AG09319 (cell line): ENCODE measurements around the gene HPF1.

Experiments
- DNase-seq: peaks from one replicate; pipeline ENCODE4 v3.0.0-alpha.2; 2010; ENCODE audit warnings: low read depth; ENCODE audit errors: extremely low read depth
- TF ChIP-seq, protein P1 (sequence below): IDR thresholded peaks from 2 replicates; pipeline ENCODE4 v1.5.1; 2011; ENCODE audit warnings: low read depth, mild to moderate bottlenecking, inconsistent platforms, low read length, moderate library complexity

HPF1 gene

DNA sequence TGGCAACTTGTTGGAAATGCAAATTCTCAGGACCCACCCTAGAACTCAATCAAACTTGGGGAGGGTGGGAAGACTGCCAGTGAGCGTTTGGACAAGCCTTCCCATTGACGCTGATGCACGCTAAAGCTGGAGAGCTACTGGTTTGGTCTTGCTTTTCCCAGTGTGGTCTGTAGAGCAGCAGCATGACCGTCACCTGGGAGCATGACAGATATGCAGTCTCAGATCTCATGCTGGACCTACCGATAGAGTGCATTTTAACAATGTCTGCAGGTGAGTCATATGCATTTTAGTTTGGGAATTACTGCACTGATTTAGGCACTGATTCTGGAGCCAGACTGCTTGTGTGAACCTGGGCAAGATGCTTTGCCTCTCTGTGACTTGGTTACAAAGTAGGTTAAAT, 27.2 kb downstream of the HPF1 start:
- DNase-seq, result no peak

DNA sequence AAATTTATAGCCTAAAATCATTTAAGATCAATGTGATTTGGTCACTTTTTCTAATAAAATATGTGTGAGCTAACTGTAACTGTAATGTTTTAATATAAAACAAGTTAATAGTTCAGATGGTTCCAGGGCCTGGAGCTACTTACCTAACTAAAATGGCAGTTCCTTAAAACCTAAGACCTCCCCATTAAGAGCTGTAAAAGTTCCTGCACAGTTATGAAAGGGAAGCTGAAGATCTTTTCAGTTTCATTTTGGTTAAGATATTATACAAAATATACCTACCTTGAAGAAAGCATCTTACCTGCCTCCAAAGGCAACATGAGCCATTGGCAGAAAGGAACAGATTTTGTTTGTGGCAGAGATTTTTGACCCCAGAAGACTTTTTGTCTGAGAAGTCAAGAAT, 30.1 kb downstream of the HPF1 start:
- TF ChIP-seq, protein P1, sequence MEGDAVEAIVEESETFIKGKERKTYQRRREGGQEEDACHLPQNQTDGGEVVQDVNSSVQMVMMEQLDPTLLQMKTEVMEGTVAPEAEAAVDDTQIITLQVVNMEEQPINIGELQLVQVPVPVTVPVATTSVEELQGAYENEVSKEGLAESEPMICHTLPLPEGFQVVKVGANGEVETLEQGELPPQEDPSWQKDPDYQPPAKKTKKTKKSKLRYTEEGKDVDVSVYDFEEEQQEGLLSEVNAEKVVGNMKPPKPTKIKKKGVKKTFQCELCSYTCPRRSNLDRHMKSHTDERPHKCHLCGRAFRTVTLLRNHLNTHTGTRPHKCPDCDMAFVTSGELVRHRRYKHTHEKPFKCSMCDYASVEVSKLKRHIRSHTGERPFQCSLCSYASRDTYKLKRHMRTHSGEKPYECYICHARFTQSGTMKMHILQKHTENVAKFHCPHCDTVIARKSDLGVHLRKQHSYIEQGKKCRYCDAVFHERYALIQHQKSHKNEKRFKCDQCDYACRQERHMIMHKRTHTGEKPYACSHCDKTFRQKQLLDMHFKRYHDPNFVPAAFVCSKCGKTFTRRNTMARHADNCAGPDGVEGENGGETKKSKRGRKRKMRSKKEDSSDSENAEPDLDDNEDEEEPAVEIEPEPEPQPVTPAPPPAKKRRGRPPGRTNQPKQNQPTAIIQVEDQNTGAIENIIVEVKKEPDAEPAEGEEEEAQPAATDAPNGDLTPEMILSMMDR, result no peak
- no peak for DNase-seq

More for the DNA sequence above, 27.2 kb downstream of the HPF1 start:
- TF ChIP-seq, protein P1, result no peak

DNA sequence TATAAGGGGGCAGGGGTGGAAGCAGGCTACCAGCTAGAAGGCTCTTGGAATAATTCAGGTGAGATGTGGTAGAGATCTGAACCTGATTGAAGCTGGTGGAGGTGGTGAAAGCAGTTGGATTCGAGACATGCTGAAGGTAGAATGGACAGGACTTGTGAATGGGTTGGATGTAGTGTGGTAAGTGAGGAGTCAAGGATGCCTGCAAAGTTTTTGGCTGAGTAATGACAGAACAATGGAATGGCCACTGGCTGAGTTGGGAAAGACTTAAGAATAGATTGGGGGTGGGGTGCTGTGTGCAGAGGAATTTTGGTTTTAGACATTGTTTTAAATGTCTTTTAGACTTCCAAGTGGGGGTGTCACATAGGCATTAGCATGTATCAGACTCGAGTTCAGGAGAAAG, 33.5 kb downstream of the HPF1 start:
- no peak for DNase-seq
- TF ChIP-seq, protein P1, result no peak

DNA sequence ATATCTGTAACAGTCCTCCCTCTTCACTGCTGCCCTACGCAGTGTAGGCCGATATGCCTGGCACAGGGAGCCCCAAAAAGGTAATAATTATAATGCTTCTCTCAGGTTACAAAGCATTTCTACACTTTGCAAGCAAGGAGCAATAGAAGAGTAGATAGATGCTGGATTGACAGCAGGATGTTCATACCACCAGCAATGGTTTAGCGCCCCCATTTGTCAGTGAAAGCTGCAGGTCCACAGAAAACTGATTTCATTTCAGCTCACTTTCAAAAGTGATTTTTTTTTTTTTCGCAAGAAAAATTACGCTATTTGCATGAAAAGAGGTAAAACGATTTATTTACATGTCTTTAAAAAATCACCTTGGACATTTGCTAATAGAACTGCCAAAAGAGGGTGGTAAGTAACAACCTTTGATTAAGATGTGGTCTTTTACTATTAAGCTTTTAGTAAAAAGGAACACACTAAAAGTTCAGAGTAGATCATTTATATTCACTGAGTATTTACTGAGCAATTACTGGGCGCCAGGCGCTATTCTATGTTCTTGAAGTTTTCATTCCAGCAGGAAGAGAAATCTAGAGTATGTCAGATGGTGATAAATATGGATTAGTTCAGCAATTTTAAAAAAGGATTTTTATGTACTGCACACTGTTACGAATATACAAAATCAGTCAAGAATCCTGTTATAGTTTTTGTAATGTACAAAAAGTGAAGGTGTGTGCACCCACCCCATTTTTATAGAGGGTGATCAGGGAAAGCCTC, 34.4 kb downstream of the HPF1 start:
- TF ChIP-seq, protein P1, result peak; percentile 31
- no peak for DNase-seq

DNA sequence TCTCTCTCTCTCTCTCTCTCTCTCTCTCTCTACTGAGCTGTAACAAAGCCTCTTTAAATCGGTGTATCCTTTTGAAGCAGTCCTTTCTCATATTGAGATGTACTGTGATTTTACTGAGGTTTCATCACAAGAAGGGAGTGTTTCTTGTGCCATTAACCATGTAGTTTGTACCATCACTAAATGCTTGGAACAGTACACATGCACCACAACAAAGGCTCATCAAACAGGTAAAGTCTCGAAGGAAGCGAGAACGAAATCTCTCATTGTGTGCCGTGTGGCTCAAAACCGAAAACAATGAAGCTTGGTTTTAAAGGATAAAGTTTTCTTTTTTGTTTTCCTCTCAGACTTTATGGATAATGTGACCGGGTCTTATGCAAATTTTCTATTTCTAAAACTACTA, 37.2 kb downstream of the HPF1 start:
- DNase-seq, result no peak
- TF ChIP-seq, protein P1, result no peak

DNA sequence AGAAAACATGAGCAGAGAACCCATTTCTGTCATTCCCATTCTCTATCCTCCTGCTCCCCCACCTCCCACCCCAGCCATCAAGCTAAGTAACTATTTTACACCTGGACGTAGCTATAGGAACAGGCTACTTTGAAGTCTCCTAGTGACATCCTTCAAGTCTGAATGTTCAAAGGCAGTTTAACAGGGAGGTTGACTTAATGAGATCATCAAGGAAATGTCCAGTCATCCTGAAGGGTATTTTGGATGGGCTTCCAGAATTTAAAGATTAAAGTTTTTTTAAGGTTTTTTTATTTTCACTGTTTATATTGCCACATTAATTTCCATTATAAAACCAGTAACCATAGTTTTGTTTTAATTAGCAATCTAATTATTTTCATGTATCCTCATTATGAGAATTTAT, 41.1 kb downstream of the HPF1 start:
- DNase-seq, result no peak
- TF ChIP-seq, protein P1, result no peak

DNA sequence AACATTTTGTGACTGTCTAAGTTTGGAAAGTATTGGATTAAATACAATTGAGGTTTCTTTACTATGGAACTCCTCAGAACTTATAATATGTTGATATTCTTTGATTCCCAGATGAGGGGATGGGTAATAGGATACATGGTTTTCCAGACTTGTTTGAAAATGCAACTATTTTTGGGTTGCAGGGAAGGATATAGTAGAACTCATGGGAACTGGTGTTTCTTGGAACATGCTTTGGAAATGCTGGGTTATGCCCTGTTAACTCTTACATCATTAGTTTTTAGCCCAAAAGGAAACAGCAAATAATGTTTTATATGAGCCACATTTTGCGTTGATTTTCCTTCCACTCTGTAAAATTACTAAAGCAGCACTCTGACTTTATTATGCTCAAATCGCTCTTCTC, 41.9 kb downstream of the HPF1 start:
- TF ChIP-seq, protein P1, result no peak
- DNase-seq, result no peak
